ENCODE results near the gene SUGCT. TPM values are rescaled to one million over a fixed set of nuclear protein-coding genes. Genes with fewer than 3 reads are reported as not detected.

The SUGCT gene
- total and polyA plus RNA-seq, 2 of the 13 experiments (the other 11 are each of a cell fraction or from before 2014, with no cell fraction given), result 10.1 to 22.2 TPM

GRCh38 chr7:40470091-40470592 is 335.3 kb downstream of the SUGCT start (continued):
- TF ChIP-seq PAF1 (CRISPR knock-in tag; IDR thresholded peaks at IDR 0.05) (no peak), FOXJ3 (CRISPR knock-in tag; IDR thresholded peaks at IDR 0.05; ENCODE audit: borderline replicate concordance) (peak; percentile 51; the same call in 1 of the 2 replicates), ZNF772 (CRISPR knock-in tag; IDR thresholded peaks at IDR 0.05) (peak; percentile 53; the same call in 1 of the 2 replicates), WIZ (CRISPR knock-in tag; IDR thresholded peaks at IDR 0.05) (peak; percentile 75; the same call in 1 of the 2 replicates), TRIM24 (CRISPR knock-in tag; IDR thresholded peaks at IDR 0.05) (no peak), ZNF281 (CRISPR knock-in tag; IDR thresholded peaks at IDR 0.05; ENCODE audit: borderline replicate concordance) (no peak), ZSCAN5A (CRISPR knock-in tag; IDR thresholded peaks at IDR 0.05; ENCODE audit: borderline replicate concordance) (peak; percentile 52; the same call in 1 of the 2 replicates), RXRB (CRISPR knock-in tag; IDR thresholded peaks at IDR 0.05; ENCODE audit: borderline replicate concordance) (peak; percentile 81; the same call in 1 of the 2 replicates), NBN (conservative IDR thresholded peaks at IDR 0.05) (no peak), NR2F2 (IDR thresholded peaks at IDR 0.05; ENCODE audit: borderline replicate concordance, low read depth) (no peak), POLR2G (IDR thresholded peaks at IDR 0.05; ENCODE audit: low read depth, low read length) (no peak), NR3C1 (CRISPR knock-in tag; IDR thresholded peaks at IDR 0.05) (no peak), MYNN (CRISPR knock-in tag; IDR thresholded peaks at IDR 0.05; ENCODE audit: low read depth) (no peak), ETS1 (CRISPR knock-in tag; IDR thresholded peaks at IDR 0.05) (no peak), RFXAP (CRISPR knock-in tag; IDR thresholded peaks at IDR 0.05; ENCODE audit: borderline replicate concordance) (no peak), ZNF768 (CRISPR knock-in tag; IDR thresholded peaks at IDR 0.05) (no peak), GPN1 (CRISPR knock-in tag; IDR thresholded peaks at IDR 0.05; ENCODE audit: borderline replicate concordance) (no peak), HDAC2 (CRISPR knock-in tag; IDR thresholded peaks at IDR 0.05) (peak; percentile 84), FOXP4 (CRISPR knock-in tag; IDR thresholded peaks at IDR 0.05) (peak; percentile 71), MNT (IDR thresholded peaks at IDR 0.05) (no peak), ZNF136 (CRISPR knock-in tag; IDR thresholded peaks at IDR 0.05; ENCODE audit: low read depth) (no peak)
